SK-N-SH (cell line): Measurements from ENCODE around the gene SPATA13.

ENCODE experiments used
- EZH2phosphoT487 ChIP-seq: fragments of 200-600 bp; sonication (generic); IDR thresholded peaks from 2 replicates; pipeline ENCODE4 v1.6.1; 2017; ENCODE audit warnings: low read depth, mixed run types, mild to moderate bottlenecking, antibody characterized with exemption, moderate library complexity, borderline replicate concordance
- FOXJ3 ChIP-seq: sonication (generic); formaldehyde crosslinking; IDR thresholded peaks from 2 replicates; pipeline ENCODE4 v1.5.1; 2020; ENCODE audit warnings: mild to moderate bottlenecking, missing genetic modification reagents
- GABPA ChIP-seq: IDR thresholded peaks from 2 replicates; pipeline ENCODE4 v1.4.0; 2012; ENCODE audit warnings: low read depth, mild to moderate bottlenecking
- JUND ChIP-seq: IDR thresholded peaks from 2 replicates; pipeline ENCODE4 v1.4.0; 2012
- POLR2AphosphoS5 ChIP-seq: IDR thresholded peaks from 2 replicates; pipeline ENCODE4 v1.6.1; 2012; ENCODE audit warnings: low read depth, low read length
- RXRA ChIP-seq: IDR thresholded peaks from 2 replicates; pipeline ENCODE4 v1.4.0; 2012; ENCODE audit warnings: low read depth, mild to moderate bottlenecking, borderline replicate concordance
- TCF12 ChIP-seq: IDR thresholded peaks from 2 replicates; pipeline ENCODE4 v1.4.0; 2012
- TF ChIP-seq, protein P1 (sequence below): fragments of 200-600 bp; sonication (generic); IDR thresholded peaks from 2 replicates; pipeline ENCODE4 v1.6.1; 2017; ENCODE audit warnings: antibody characterized with exemption, mild to moderate bottlenecking, moderate library complexity
- TF ChIP-seq, protein P2 (sequence below): fragments of 150-350 bp; IDR thresholded peaks from 2 replicates; pipeline ENCODE4 v1.6.1; 2017; ENCODE audit warnings: antibody characterized with exemption, low read length, low read depth, borderline replicate concordance
- TF ChIP-seq, protein P3 (sequence below): IDR thresholded peaks from 2 replicates; pipeline ENCODE4 v1.4.0; 2012; ENCODE audit warnings: low read depth

DNA sequence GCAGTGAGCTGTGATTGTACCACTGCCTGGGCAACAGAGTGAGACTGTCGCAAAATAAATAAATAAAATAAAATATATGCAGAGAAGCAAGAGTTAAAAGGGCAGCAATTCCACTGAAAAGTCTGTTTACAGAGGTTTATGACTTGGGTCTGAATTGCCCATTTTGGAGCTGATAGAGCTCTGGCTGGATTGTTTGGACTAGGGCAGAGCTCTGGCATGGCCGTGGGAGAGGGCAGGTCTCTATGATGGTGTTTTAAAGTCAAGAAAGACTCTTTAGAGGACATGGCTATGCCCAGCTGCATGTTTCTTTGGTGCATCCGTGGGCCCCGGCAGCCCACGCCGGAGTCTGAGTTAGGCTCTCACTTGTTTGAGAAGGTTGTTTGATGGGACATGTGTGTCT lies 84.3 kb downstream of the SPATA13 start:
- TF ChIP-seq, protein P1, sequence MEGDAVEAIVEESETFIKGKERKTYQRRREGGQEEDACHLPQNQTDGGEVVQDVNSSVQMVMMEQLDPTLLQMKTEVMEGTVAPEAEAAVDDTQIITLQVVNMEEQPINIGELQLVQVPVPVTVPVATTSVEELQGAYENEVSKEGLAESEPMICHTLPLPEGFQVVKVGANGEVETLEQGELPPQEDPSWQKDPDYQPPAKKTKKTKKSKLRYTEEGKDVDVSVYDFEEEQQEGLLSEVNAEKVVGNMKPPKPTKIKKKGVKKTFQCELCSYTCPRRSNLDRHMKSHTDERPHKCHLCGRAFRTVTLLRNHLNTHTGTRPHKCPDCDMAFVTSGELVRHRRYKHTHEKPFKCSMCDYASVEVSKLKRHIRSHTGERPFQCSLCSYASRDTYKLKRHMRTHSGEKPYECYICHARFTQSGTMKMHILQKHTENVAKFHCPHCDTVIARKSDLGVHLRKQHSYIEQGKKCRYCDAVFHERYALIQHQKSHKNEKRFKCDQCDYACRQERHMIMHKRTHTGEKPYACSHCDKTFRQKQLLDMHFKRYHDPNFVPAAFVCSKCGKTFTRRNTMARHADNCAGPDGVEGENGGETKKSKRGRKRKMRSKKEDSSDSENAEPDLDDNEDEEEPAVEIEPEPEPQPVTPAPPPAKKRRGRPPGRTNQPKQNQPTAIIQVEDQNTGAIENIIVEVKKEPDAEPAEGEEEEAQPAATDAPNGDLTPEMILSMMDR, result no peak
- TF ChIP-seq TCF12 (no peak), POLR2AphosphoS5 (no peak), JUND (no peak), GABPA (no peak), EZH2phosphoT487 (no peak), RXRA (no peak), FOXJ3 (CRISPR knock-in tag) (no peak)
- TF ChIP-seq, protein P2, sequence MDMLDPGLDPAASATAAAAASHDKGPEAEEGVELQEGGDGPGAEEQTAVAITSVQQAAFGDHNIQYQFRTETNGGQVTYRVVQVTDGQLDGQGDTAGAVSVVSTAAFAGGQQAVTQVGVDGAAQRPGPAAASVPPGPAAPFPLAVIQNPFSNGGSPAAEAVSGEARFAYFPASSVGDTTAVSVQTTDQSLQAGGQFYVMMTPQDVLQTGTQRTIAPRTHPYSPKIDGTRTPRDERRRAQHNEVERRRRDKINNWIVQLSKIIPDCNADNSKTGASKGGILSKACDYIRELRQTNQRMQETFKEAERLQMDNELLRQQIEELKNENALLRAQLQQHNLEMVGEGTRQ, result no peak
- TF ChIP-seq, protein P3, sequence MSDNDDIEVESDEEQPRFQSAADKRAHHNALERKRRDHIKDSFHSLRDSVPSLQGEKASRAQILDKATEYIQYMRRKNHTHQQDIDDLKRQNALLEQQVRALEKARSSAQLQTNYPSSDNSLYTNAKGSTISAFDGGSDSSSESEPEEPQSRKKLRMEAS, result no peak
